GM23248 (cell line): ENCODE data around the gene NPFFR1.
A peak's percentile ranks its signal among the peaks of the same experiment; 100 is the strongest.

Experiments used
- EZH2 ChIP-seq: fragments of 200-600 bp; sonication (generic); IDR thresholded peaks from 2 replicates; pipeline ENCODE4 v1.6.1; 2018; ENCODE audit warnings: antibody characterized with exemption, mild to moderate bottlenecking; ENCODE audit not compliant: insufficient read depth, poor library complexity, severe bottlenecking
- EZH2phosphoT487 ChIP-seq: fragments of 200-600 bp; sonication (generic); IDR thresholded peaks from 2 replicates; pipeline ENCODE4 v1.6.1; 2018; ENCODE audit warnings: antibody characterized with exemption, moderate library complexity, mild to moderate bottlenecking, low read depth; ENCODE audit not compliant: insufficient read depth

GRCh38 chr10:70283445-70284399 is at the start of gene NPFFR1:
- TF ChIP-seq EZH2phosphoT487 (no peak), EZH2 (peak; percentile 3)
